DMS153 treated with DMSO at 0.1 percent for 48 hours (cell line): ENCODE results near the gene ANO2.
"Not testable (repeated sequence)": the region's sequence is repeated elsewhere in the genome, so short reads cannot be mapped to it uniquely, and the experiment has no call there.

ENCODE experiments used
- DNase-seq: peaks from one replicate; lab custom pipeline; 2025; ENCODE audit not compliant: unreplicated experiment; lab: John Stamatoyannopoulos, UW

ANO2 gene

GRCh38 chr12:5830111-5830510 is 114.9 kb downstream of the ANO2 start:
- no peak for DNase-seq

- no peak for DNase-seq
Observed at GRCh38 chr12:5827591-5827990, 117.5 kb downstream of the ANO2 start.

DNA sequence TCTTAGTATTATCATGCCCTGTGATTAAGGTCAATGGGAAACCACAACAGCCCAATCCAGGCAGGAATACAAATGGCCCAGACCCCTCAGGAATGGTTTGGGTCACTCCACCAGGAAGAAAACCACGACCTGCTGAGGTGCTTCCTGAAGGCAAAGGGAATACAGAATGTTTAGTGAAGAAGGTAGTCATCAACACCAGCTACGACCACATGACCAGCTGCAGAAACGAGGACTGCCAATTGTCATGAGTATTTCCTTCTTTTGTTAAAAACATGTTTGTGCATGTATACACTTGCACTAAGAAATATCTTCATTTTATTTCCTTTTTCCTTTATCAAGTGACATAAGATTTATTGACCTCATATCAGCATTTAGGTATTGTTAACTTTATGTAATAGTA is 119.3 kb downstream of the ANO2 start:
- not testable (repeated sequence) for DNase-seq

GRCh38 chr12:5818877-5819276 is 126.2 kb downstream of the ANO2 start:
- not testable (repeated sequence) for DNase-seq

GRCh38 chr12:5817246-5817645 is 127.8 kb downstream of the ANO2 start:
- DNase-seq = no peak

DNA sequence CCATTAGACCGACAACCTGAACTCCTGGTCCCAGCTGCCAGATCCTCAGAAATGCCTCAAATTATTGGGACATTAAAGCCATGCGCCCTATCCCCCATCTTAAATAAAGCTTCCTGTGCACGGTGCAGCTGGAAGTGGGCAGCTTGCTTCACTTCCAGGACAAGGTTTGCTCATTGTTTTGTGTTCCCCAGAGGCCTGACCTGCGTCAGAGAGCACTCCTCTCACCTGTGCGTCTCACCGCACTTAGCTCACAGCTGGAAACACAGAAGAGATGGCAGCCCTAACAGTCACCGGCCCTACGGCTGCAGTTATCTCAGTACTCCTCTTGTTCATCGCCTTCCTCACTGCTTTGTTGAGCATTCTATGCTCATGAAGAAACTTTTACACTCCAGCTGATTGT is 135.5 kb downstream of the ANO2 start:
- DNase-seq = no peak

GRCh38 chr12:5808981-5809380 is 136.1 kb downstream of the ANO2 start:
- no peak for DNase-seq

DNA sequence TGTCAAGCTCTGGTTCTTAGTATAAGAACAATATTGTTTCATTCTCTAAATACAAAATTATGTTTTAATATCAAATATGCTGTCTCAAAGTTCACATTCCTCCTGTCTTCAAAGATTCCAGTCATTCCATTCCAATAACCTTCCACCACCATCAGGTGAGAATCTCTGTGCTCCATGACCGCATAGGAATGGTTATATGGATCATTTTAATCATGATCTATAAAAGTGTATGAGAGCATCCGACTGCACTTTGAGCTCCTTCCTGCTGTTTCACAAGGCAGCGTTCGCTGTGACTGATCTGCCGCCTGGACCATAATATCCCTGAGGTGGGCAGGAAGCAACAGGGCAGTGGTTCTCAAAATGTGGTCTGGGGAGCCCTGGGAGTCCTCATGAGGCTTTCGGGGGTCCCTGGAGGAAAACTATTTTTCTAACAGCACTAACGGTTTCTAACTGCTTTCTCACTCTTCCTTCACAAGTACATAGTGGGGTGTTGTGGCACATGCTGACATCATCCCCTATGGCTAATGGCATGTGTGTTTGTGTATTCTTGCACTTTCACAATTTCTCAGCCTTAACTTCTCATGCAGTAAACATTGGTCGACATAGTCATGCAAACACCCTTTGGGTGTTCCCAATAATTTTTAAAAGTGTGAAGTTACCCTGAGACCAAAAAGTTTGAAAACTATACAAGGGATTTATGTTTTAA is 137.4 kb downstream of the ANO2 start:
- DNase-seq = no peak

- DNase-seq = no peak
Observed at GRCh38 chr12:5807090-5807414, 138.0 kb downstream of the ANO2 start.

DNA sequence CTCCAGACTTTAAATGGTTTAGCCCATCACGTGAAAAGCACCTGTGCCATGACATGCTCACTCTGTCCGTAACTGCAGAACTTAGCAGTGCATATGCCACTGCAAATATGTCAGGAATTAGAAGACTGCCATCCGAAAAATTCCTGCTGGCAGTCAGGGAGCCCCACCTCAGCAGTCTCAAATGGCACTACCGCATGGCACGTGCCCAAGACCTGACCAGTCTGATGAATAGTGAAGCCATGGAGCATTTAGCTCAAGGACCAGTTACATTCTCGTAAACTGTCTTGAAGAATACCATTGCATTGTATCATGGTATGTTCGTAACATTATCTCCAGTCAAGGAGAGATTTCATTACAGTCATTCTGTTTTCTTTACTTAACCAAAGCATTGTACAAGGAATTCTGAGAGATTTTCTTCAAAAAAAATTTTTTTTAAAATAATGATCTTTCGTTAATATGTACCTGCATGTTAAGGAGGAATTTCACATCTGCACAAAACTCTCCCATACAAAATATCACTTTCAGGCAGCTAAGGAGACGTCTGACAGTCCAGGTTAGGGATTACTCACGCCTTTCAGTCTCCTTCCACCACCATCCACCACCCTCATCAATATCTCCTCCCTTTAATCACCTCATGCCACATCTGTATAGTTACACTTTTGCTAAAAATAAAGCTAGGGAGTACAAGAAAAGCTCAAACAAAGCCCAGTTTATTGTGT is 138.5 kb downstream of the ANO2 start:
- DNase-seq = no peak

GRCh38 chr12:5803532-5803931 is 141.5 kb downstream of the ANO2 start:
- no peak for DNase-seq

GRCh38 chr12:5798242-5799015 is 146.6 kb downstream of the ANO2 start:
- no peak for DNase-seq

DNA sequence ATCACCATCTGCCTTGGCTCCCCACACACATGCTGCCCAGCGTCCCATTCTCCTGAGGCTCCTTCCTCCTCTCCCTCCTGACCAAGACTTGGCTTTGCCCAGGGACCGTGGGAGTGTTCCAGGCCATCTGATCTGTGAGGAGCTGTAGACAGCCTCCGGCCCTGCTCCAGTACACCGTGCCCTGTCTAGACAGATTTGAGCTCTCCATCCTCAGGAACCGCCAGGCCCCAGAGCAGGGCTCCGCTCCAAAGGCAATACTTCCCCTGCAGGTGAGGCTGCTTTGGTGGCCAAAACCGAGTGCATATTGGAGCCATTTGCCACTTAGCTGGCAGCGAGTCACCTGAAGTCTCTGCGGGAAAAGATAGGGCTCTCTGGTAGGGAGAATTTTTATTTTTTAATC is 147.4 kb downstream of the ANO2 start:
- DNase-seq = no peak

GRCh38 chr12:5796959-5797225 is 148.2 kb downstream of the ANO2 start:
- DNase-seq = no peak

GRCh38 chr12:5796171-5796958 is 148.7 kb downstream of the ANO2 start:
- DNase-seq = peak; percentile 1

DNA sequence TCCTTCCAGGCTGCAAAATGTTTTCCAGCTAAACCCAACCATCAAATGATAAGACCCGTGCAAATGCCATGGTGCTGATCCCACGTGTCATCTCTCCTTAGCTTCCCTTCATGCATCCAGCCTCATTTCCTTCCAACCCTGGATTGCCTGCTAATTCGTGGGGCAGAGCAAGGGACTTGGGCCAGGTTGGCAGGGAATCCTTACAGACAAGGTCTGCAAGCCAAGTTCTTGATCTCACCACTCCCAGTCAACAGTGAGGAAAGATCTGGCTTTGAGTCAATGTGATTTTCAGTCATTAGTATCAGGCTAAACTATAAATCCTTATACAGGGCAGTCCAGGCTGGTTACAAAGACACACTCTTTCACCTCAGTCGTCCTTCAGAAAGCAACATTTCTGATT is 150.9 kb downstream of the ANO2 start:
- no peak for DNase-seq

GRCh38 chr12:5792343-5792742 is 152.7 kb downstream of the ANO2 start:
- DNase-seq = no peak

- no peak for DNase-seq
Observed at GRCh38 chr12:5789469-5789968, 155.5 kb downstream of the ANO2 start.

DNA sequence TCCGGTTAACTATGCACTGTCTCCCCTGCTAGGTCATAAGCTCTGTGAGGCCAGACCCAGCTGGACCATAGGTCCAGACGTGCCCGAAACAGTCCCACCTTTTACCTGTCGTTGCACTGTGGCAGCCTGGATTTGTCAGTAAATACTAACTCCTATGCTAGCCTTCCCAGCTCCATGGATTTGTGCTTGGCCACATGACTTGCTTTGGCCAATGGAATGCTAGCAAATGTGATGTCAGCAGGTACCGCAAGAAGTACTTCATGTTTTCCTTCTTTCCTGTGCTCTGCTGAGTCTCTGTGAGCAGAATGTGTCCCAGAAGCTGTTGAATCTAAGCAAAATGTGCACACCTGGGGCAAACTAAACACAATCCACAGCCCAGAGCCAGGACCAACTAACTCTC is 157.2 kb downstream of the ANO2 start:
- no peak for DNase-seq

DNA sequence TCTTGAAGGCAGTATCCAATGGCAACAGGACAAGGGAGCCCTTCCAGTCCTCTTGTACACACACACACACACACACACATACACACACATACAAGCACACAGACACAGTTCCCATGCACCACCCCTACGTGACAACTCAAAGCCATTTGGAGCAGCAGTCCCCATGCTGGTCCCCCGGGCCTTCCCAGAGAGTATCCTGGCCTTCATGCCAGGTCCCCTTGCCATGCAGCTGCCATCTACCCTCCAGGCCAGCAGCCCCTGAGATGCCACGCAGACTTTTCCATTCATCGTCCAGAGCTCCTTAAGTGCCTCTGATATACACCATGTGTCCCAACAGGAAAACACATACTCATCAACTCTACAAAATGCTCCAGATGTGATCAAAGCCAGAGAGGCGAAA is 159.5 kb downstream of the ANO2 start:
- no peak for DNase-seq

- no peak for DNase-seq
Observed at GRCh38 chr12:5784462-5785130, 160.5 kb downstream of the ANO2 start.
